GM19468 (cell line): Measurements from ENCODE around the gene RDH16.
"Not testable (repeated sequence)": the region's sequence is repeated elsewhere in the genome, so short reads cannot be mapped to it uniquely, and the experiment has no call there.

Experiments
- ATAC-seq: cut with Tn5 transposase; IDR thresholded peaks from one replicate; pipeline ENCODE4 v1.9.1; 2021; ENCODE audit warnings: mild to moderate bottlenecking, moderate library complexity, moderate number of reproducible peaks; ENCODE audit not compliant: unreplicated experiment; ENCODE audit errors: extremely low read depth

RDH16 gene

GRCh38 chr12:56990648-56991318, 33.4 kb upstream of the RDH16 start:
- ATAC-seq, result no peak

- no peak for ATAC-seq
Observed at GRCh38 chr12:56989861-56990610, 32.6 kb upstream of the RDH16 start.

- no peak for ATAC-seq
Observed at GRCh38 chr12:56988207-56988739, 30.9 kb upstream of the RDH16 start.

GRCh38 chr12:56987551-56988053, 30.2 kb upstream of the RDH16 start:
- no peak for ATAC-seq

- no peak for ATAC-seq
Observed at GRCh38 chr12:56987011-56987410, 29.6 kb upstream of the RDH16 start.

- ATAC-seq, result not testable (repeated sequence)
Observed at GRCh38 chr12:56985714-56986113, 28.3 kb upstream of the RDH16 start.

GRCh38 chr12:56983386-56983785, 26.0 kb upstream of the RDH16 start:
- ATAC-seq, result no peak

GRCh38 chr12:56982578-56983236, 25.3 kb upstream of the RDH16 start:
- not testable (repeated sequence) for ATAC-seq

- no peak for ATAC-seq
Observed at GRCh38 chr12:56980941-56981530, 23.6 kb upstream of the RDH16 start.

GRCh38 chr12:56980268-56980667, 22.9 kb upstream of the RDH16 start:
- no peak for ATAC-seq

GRCh38 chr12:56979628-56980027, 22.2 kb upstream of the RDH16 start:
- ATAC-seq, result no peak

GRCh38 chr12:56978397-56979138, 21.2 kb upstream of the RDH16 start:
- no peak for ATAC-seq

- ATAC-seq, result not testable (repeated sequence)
Observed at GRCh38 chr12:56977361-56977760, 20.0 kb upstream of the RDH16 start.

- not testable (repeated sequence) for ATAC-seq
Observed at GRCh38 chr12:56974224-56974623, 16.8 kb upstream of the RDH16 start.

GRCh38 chr12:56968910-56969309, 11.5 kb upstream of the RDH16 start:
- not testable (repeated sequence) for ATAC-seq

- not testable (repeated sequence) for ATAC-seq
Observed at GRCh38 chr12:56965997-56966642, 8.7 kb upstream of the RDH16 start.

GRCh38 chr12:56965124-56965523, 7.7 kb upstream of the RDH16 start:
- ATAC-seq, result not testable (repeated sequence)

- ATAC-seq, result not testable (repeated sequence)
Observed at GRCh38 chr12:56963557-56963956, 6.1 kb upstream of the RDH16 start.

GRCh38 chr12:56962247-56962646, 4.8 kb upstream of the RDH16 start:
- ATAC-seq, result not testable (repeated sequence)
